ENCODE results near the gene MOCOS. TPM values are rescaled to one million over a fixed set of nuclear protein-coding genes. Genes with fewer than 3 reads are reported as not detected.

Gene MOCOS
- total and polyA plus RNA-seq, 2 of the 13 experiments (the other 11 are each of a cell fraction or from before 2014, with no cell fraction given): 7.7 to 15.4 TPM

GRCh38 chr18:36176177-36176584 lies 11.1 kb upstream of the MOCOS start (continued):
- TF ChIP-seq RERE (CRISPR knock-in tag; IDR thresholded peaks at IDR 0.05; ENCODE audit: low read depth): 0 out of 2 replicates have a peak, but pooled peaks have one; percentile 39
- no peak for TF ChIP-seq ZNF790 (CRISPR knock-in tag; IDR thresholded peaks at IDR 0.05; ENCODE audit: borderline replicate concordance)
- TF ChIP-seq ZNF432 (CRISPR knock-in tag; IDR thresholded peaks at IDR 0.05; ENCODE audit: borderline replicate concordance): no peak
- no peak for TF ChIP-seq BRF2 (CRISPR knock-in tag; IDR thresholded peaks at IDR 0.05)
- TF ChIP-seq, protein P1, sequence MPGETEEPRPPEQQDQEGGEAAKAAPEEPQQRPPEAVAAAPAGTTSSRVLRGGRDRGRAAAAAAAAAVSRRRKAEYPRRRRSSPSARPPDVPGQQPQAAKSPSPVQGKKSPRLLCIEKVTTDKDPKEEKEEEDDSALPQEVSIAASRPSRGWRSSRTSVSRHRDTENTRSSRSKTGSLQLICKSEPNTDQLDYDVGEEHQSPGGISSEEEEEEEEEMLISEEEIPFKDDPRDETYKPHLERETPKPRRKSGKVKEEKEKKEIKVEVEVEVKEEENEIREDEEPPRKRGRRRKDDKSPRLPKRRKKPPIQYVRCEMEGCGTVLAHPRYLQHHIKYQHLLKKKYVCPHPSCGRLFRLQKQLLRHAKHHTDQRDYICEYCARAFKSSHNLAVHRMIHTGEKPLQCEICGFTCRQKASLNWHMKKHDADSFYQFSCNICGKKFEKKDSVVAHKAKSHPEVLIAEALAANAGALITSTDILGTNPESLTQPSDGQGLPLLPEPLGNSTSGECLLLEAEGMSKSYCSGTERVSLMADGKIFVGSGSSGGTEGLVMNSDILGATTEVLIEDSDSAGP (CRISPR knock-in tag; IDR thresholded peaks at IDR 0.05; ENCODE audit: borderline replicate concordance): no peak; the same call in 1 of the 2 replicates
- TF ChIP-seq TEF (CRISPR knock-in tag; IDR thresholded peaks at IDR 0.05): no peak
- TF ChIP-seq ZNF703 (CRISPR knock-in tag; IDR thresholded peaks at IDR 0.05; ENCODE audit: borderline replicate concordance): no peak
- peak; percentile 87 for TF ChIP-seq PHF21A (CRISPR knock-in tag; IDR thresholded peaks at IDR 0.05)
- TF ChIP-seq ZKSCAN1 (IDR thresholded peaks at IDR 0.05; ENCODE audit: low read length): no peak
- TF ChIP-seq, protein P2, sequence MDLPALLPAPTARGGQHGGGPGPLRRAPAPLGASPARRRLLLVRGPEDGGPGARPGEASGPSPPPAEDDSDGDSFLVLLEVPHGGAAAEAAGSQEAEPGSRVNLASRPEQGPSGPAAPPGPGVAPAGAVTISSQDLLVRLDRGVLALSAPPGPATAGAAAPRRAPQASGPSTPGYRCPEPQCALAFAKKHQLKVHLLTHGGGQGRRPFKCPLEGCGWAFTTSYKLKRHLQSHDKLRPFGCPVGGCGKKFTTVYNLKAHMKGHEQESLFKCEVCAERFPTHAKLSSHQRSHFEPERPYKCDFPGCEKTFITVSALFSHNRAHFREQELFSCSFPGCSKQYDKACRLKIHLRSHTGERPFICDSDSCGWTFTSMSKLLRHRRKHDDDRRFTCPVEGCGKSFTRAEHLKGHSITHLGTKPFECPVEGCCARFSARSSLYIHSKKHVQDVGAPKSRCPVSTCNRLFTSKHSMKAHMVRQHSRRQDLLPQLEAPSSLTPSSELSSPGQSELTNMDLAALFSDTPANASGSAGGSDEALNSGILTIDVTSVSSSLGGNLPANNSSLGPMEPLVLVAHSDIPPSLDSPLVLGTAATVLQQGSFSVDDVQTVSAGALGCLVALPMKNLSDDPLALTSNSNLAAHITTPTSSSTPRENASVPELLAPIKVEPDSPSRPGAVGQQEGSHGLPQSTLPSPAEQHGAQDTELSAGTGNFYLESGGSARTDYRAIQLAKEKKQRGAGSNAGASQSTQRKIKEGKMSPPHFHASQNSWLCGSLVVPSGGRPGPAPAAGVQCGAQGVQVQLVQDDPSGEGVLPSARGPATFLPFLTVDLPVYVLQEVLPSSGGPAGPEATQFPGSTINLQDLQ (CRISPR knock-in tag; IDR thresholded peaks at IDR 0.05): no peak
- TF ChIP-seq WIZ (CRISPR knock-in tag; IDR thresholded peaks at IDR 0.05): peak; percentile 42; the same call in 1 of the 2 replicates
- no peak for TF ChIP-seq MAF1 (CRISPR knock-in tag; IDR thresholded peaks at IDR 0.05; ENCODE audit: borderline replicate concordance)
- peak; percentile 97 for TF ChIP-seq TFAP4 (IDR thresholded peaks at IDR 0.05; ENCODE audit: borderline replicate concordance, low read depth)
- TF ChIP-seq PREB (CRISPR knock-in tag; IDR thresholded peaks at IDR 0.05): no peak
- peak; percentile 50 for TF ChIP-seq POLR2AphosphoS5 (IDR thresholded peaks at IDR 0.05; ENCODE audit: low read depth, low read length)
